ENCODE results near the gene CFAP410.

The CFAP410 gene

DNA sequence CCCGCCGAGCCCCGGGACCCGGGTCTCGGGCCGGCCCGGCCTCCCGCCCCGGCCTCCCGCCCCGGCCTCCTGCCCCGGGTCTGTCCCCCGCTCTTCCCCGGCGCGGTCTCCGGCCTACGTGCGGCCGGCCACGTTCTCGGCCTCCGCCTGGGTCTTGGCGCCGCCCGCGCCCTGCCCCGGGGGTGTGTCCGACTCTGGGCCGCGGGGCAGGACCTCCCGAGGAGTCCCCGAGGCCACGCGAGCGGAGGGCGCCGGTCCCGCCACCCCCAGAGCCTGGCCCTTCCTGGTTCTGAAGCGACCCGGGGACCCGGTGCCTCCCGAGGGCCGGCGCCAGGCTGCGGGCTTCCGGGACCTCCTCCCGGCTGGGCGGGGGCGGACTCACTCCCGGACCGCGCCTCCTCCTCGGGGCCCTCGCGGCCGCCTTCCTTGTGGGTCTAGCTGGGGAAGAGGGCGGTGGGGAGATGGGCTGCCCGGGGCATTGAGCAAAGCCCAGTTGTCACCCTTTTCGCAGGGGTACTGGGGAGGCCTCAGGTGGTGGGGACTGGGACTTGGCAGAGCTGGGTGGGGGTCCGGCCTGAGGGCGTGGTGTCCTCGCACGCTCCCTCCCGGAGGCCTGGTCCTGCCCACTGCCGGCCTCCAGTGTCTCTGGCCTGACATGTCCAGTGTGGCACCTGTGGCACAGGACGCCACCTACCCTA, 38.8 kb downstream of the CFAP410 start:
- DNase-seq (ENCODE audit: low read depth, low spot score): no peak

DNA sequence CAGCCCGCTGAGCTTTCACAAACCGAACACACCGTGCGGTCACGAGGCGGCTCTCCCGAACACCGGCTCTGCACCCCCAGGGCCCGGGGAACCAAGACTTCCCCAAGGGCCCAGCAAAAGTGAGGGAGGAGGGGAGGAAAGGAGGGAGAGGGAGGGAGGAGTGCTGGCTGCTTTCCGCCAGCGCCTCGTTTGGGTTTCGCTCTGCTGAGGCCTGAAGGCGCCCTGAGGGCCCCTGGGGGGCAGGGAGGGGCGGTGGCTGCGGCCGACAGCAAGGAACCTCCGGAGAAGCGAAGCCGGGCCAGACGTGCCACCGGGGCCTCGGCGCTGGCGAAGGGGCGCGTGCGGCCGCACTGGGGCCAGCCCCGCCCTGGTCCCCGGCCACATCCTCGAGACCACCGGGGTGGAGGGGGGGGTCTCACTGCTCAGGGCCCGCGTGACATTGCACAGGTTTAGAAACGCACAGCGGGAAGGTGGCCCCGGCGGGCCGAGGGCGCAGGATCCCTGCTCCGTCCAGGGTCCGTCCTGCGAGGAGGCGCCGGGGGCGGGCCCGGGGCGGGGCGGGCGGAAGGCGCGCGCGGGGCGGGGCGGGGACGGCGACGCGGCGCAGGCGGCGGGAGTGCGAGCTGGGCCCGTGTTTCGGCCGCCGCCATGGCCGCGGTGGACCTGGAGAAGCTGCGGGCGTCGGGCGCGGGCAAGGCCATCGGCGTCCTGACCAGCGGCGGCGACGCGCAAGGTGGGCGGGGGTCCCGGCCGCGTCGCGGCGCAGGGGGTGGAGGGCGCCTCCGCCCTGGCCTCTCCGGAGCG, 39.5 kb downstream of the CFAP410 start, which contains the start of gene PFKL:
TSS of gene PFKL (plus strand) at position 596 of the 804 bp plus-strand sequence. CDS start at position 649, 53 bp downstream.
- DNase-seq (ENCODE audit: low read depth, low spot score): no peak

DNA sequence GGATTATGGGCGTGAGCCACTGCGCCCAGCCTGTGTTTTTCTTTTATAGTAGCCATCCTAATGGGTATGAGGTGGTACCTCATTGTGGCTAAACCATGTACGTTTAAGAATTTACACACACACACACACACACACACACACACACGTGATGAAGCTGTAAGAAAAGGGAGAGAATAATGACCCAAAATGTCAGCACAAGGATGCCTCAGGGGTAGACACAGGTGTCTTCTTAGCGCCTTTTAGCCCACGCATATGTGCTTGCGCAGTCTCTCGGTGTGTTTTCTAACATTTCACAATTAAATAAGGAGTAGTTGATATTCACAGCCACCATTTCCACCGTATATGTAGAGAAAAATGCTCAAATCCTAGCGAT, 40.1 kb downstream of the CFAP410 start:
- DNase-seq (ENCODE audit: low read depth, low spot score): no peak

DNA sequence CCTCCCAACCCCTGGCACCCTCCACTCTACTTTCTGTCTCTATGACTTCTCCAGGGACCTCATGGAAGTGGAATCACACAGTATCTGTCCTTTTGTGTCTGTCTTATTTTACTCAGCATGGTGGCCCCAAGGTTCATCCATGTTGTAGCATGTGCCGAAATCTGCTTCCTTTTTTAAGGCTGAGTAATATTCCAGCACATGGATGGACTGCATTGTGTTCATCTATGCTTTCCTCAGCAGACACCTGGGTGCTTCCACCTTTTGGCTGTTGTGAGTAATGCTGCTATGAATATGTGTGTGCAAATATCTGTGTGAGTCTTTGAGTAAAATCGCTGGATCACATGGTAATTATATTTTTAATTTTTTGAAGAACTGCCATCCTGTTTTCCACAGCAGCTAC, 40.9 kb downstream of the CFAP410 start:
- no peak for DNase-seq (ENCODE audit: low read depth, low spot score)

DNA sequence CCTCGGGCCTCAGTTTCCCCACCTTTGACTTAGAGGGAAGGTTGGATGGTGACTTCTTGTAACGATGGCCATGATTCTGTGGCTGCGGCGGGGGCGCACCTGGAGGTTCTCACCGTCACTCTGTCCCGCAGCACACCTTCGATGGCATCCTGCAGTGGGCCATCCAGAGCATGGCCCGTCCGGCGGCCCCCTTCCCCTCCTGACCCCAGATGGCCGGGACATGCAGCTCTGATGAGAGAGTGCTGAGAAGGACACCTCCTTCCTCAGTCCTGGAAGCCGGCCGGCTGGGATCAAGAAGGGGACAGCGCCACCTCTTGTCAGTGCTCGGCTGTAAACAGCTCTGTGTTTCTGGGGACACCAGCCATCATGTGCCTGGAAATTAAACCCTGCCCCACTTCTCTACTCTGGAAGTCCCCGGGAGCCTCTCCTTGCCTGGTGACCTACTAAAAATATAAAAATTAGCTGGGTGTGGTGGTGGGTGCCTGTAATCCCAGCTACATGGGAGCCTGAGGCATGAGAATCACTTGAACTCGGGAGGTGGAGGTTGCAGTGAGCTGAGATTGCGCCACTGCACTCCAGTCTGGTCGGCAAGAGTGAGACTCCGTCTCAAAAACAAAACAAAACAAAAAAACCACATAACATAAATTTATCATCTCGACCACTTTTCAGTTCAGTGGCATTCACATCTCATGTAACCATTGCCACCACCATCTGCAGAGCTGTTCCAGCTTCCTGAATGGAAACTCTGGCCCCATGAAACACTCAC, 41.5 kb downstream of the CFAP410 start:
- DNase-seq (ENCODE audit: low read depth, low spot score): peak; percentile 42

DNA sequence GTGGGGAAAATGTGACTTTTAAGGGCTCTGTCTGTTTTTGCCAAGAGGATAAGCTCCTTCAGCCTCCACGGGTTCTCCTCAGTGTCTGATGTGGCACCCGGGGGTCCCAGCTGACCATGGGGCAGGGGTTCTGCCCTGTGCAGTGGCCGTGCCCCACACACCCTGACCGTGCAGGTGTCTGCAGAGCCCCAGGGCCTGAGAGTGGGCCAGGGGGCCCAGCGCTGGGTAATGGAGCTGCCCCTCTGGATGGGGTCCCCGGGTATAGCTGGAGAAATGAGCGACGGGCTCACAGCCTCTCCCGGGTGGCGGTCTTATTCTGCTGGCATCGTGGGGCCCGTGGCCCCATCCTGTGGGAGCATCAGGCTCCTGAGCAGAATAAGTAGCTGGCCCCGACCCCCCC, 42.3 kb downstream of the CFAP410 start:
- no peak for DNase-seq (ENCODE audit: low read depth, low spot score)

DNA sequence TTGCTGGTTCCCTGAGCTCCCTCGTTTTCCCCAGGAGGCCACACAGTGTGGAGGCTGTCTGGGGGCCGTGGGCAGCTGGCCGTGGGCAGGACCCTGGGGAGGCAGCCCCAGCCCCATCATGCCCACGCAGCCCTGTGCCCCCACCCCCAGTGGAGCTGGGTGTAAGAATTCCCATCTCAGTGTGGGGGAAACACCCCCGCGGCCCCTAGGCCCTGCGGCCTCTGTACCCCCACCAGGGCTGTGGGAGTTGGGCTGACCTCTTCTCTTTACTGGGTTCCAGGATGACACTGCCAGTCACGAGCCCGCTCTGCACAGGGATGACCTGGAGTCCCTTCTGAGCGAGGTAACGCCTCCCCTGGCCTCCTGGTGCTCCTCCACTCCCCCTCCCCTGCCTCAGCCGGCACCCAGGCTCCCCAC, 43.1 kb downstream of the CFAP410 start:
- no peak for DNase-seq (ENCODE audit: low read depth, low spot score)

DNA sequence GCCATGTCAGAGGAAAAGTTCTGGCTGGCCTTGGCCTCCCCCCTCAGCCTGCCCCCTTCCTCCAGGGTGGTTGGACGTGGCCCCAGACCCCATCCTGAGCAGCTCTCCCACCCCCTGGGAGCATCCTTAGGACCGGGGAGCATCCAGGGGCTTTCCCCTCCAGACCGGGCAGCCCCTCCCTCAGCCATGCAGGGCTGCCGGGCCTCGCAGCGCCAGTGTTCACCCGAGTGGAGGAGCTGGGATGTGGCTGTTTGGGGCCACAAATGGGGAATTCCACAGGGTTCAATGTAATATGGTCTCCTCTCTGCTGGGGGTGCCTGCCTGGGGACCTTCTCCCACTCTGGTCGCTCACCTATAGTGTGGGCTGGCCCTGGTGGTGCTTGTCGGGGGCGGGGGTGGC, 43.5 kb downstream of the CFAP410 start:
- no peak for DNase-seq (ENCODE audit: low read depth, low spot score)

DNA sequence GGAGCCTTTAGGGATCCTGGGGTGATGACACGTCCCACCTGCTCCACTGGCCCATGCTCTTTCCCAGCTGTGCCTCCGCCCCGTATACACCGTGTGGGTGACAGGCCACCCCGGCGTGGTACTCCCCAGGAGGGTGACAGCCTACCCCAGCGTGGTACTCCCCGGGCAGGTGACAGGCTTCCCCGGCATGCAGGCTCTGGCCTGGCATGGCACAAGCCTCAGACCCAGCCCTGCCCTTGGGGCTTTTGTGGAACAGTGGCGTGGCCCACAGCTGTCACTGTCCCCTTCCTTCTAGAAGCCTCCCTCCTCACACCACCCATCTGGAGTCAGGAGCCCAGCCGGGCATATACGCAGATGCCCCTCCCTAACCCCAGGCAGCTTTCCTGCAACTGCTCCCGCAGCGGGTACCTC, 44.0 kb downstream of the CFAP410 start:
- no peak for DNase-seq (ENCODE audit: low read depth, low spot score)

DNA sequence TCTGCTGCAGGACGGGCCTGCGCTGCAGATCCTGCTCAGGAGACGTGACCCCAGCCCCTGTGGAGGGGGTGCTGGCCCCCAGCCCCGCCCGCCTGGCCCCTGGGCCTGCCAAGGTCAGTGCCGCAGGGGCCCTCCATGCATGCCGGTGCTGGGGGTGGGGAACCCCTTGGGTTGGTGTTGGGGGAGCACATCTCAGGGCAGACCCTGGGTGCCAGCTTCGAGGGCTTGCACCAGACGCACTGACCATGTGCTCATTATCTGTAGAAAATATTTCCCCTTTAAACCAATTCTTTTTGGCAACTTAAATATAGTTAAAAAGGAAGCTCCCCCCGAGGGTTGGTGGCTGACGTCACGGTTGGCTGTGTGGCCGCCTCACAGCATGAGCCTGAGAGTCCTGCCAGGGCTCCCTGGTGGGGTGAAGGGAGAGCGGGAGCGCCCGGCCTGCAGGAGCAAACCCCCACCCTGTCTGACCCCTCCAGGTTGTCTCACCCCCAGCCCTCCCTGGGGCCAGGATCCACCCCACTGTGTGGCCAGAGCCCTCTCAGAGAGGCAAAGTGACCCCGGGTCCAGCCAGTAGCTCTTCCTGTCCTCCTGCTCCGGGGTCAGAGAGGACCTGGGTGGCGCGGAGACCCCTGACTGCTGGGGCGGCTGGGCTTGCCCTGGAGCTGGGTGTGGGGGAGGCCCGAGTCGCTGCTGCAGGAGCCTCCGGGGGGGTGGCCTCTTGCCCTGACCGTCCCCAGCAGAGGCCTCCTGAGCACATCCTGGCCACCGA, 44.6 kb downstream of the CFAP410 start:
- no peak for DNase-seq (ENCODE audit: low read depth, low spot score)

DNA sequence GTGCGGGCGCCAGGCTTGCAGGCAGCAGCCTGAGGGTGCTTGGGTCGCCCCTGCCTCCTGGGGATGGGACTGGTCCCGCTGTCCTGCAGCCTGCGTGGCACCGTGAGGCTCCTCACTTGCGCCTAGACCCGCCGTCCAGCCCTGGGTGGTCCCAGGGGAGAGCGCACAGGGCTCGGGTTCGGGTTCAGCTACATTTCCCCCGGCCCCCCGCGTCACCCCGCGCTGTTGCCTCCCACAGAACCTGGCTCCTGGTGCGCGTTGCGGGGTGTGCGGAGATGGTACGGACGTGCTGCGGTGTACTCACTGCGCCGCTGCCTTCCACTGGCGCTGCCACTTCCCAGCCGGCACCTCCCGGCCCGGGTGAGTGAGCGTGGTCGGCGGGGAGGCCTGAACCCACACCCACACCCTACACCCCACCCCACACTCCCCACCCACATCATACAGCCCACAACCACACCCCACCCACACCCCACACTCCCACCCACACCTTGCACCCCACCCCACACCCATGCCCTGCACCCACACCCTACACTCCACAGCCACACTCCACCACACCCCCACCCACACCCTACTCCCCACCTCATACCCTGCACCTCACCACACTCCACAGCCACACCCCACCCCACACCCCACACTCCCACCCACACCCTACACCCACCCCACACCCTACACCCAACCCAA, 45.5 kb downstream of the CFAP410 start:
- DNase-seq (ENCODE audit: low read depth, low spot score): no peak

DNA sequence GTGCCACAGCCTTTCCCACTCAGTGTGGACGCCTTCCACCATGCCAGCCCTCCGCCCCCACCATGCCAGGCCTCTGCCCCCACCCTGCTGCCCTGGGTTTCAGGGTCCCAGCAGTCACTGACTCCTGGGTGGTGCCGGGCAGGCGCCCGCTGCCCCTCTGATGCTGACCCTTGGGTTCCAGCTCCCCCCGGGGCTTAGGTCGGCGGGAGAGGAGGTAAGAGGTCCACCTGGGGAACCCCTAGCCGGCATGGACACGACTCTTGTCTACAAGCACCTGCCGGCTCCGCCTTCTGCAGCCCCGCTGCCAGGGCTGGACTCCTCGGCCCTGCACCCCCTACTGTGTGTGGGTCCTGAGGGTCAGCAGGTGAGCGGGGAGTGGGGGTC, 46.4 kb downstream of the CFAP410 start:
- no peak for DNase-seq (ENCODE audit: low read depth, low spot score)

DNA sequence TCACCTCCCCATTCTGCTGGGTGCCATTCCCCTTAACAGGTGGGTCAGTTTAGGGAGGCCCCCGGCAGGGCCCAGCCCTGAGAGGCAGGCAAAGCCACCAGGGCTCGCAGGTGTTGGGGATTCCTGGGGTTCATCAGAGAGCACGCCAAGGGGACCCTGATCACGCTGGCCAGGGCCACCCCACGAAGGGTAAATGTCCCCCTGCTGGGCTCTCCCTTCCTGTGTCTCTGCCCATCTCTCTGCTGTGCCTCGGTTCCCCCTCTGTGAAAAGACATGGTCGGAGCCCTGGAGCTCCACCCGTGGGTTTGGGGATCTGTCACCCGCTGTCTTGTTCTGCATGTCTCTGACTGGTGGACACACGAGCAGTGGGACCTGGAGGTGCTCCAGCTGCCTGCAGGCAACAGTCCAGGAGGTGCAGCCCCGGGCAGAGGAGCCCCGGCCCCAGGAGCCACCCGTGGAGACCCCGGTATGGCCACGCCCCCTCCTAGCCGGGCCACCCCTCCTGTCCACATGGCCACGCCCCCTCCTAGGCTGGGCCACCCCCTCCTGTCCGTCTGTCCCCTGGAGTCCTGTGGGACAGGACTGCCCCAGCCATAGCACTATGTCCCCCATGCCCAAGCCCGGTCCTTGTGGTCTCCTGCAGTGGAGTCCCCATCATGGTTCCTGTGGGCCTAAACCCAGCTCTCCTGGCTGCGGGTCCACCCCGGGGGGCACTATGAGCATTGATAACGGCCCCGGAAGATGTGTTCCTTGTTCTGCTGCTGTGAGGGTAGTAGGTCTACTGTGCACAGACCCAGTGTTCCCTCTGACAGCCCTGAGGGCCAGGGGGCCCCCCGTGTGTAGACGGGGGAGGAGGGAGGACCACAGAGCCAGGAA, 47.0 kb downstream of the CFAP410 start:
- no peak for DNase-seq (ENCODE audit: low read depth, low spot score)

DNA sequence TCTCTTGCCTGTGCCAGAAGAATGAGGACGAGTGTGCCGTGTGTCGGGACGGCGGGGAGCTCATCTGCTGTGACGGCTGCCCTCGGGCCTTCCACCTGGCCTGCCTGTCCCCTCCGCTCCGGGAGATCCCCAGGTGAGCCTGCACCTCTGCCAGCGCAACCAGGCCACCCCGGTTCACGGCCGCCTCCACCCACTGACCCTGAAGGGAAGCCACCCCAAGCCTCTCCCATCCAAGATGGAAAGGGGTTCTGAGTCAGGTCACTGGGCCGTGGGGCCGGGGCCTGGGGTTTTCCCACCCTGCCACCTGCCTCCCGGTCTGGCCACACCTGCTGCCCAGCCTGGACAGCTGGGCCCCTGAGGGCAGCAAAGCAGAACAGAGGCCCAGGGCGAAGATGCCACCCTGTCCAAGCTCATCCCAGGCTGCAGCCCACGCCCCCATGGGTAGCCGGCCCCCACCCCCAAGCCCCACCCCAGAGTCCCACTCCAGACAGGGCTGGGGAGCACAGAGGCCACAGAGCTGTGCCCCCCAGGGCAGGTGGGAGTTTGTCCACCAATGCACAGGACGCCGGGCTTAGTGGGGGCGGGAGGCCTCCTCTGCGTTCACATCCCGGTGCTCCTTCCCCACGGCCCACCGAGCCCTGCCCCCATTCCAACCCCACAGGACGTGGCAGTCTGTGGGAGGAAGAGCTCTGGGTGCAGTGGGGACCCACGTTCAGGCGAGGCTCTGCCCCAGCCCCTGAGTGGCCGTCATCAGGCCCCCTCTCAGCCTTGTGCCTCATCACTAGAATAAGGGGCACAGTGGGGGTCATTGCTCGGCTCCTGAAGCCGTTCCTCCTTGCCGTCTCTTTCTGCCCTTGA, 47.9 kb downstream of the CFAP410 start:
- DNase-seq (ENCODE audit: low read depth, low spot score): no peak

DNA sequence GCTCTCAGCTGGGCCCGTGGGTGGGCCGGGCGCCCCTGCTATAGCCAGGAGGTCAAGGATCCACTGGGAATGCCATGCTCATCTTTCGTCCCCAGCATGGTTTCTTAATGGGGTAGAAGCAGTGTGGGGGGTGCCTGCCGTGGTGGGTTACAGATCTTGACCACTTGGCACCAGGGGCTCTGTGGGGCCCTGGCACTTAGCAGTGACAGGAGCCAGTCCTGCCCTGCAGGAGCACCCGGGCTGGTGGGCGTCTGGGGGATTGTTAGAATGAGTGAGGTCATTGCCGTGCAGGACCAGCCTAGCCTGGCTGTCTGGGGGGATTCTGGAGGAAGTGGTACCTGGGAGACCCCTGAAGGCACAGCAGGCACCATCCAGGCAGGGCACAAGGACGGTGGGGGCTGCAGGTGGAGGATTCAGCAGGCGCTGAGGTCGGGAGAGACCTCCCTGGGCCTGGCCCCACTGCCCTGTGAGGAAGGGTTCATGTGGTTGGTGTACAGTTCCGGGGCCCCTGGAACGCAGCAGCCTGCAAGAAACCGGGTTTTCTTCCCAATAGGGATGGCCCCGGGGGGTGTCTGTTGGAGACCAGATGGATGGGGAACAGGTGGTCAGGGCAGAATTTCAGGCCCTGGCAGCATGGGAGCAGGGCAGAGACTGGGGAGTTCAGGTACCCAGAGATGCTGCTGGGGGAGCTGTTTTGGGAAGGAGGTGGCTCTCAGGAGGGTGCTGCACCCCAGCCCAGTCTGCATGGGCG, 48.7 kb downstream of the CFAP410 start:
- no peak for DNase-seq (ENCODE audit: low read depth, low spot score)

DNA sequence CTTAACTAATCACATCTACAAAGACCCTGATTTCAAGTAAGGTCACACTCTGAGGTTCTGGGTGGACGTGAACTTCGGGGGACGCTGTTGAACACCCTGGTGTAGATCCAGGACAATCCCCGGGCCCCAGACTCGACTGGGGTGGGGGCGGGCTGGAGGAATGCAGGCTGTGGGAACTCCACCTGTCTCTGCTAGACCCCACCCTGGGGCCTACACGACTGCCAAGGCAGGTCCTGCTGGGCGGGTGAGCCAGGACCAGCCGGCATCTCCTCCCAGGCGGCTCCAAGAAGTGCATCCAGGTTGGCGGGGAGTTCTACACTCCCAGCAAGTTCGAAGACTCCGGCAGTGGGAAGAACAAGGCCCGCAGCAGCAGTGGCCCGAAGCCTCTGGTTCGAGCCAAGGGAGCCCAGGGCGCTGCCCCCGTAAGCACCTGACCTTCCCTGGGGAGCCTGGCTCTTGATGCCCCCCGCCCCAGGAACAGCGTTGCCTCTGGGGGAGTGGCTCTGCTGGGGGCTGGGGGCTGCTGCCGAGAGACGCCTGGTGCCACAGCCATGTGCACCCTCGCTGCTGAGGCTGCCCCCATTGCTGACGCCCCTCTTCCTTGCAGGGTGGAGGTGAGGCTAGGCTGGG, 49.7 kb downstream of the CFAP410 start:
- no peak for DNase-seq (ENCODE audit: low read depth, low spot score)

DNA sequence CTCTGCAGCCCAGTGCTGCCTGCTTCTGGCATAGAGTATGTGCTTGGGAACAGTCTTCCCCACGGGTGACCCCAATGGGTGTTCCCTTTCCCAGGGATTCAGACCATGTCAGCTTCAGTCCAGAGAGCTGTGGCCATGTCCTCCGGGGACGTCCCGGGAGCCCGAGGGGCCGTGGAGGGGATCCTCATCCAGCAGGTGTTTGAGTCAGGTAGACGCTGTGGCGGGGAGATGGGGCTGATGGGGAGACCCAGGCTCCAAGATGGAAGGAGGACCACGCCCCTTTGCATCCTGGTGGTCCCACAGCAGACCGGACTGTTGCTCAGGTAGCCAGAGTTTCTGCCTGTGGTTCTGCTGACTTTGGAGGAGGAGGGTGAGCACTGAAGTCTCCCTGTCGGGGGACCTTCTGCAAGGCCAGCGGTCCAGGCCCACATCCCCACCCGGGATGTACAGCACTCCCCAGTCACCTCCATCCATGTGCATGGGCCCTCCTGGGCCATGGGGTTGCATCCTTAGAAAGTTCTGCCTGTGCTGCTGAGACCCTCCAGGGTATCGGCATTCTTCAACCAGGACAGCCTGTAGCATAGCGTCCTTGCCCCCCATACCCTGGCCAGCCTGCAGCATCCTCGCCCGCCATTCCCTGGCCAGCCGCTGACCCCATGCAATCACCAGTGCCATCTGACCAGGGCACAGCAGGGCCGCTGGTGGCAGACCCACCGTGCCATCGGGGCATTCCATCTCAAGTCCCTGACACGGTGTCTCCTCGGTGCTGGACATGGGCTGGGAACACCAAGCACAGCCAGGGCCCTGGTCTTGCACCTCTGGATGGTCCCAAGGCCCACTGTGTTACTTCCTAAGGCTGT, 50.7 kb downstream of the CFAP410 start:
- DNase-seq (ENCODE audit: low read depth, low spot score): no peak

Measured in iPS DF 19.7 (cell line).